ENCODE data around the gene RARS2. TPM values are rescaled to one million over a fixed set of nuclear protein-coding genes. Genes with fewer than 3 reads are reported as not detected.

RARS2 gene
- total and polyA plus RNA-seq, 9 of the 15 experiments (the other 6 are each of a cell fraction or from before 2014, with no cell fraction given): 30.0 to 92.7 (median 43.4) TPM

GRCh38 chr6:87483929-87484328, 105.9 kb downstream of the RARS2 start (continued):
- TF ChIP-seq PATZ1 (CRISPR knock-in tag; IDR thresholded peaks at IDR 0.05; ENCODE audit: borderline replicate concordance) (no peak), NFXL1 (CRISPR knock-in tag; IDR thresholded peaks at IDR 0.05) (no peak), ZNF41 (CRISPR knock-in tag; conservative IDR thresholded peaks at IDR 0.05) (no peak), FOXJ2 (tag; IDR thresholded peaks at IDR 0.05) (no peak), KLF16 (IDR thresholded peaks at IDR 0.05) (no peak), XRCC5 (IDR thresholded peaks at IDR 0.05; ENCODE audit: low read depth, low read length) (no peak)

- H3K27me3 ChIP-seq (ENCODE audit: control insufficient read depth in 2 of 2, insufficient read depth in 2 of 2, low read length in 2 of 2): no peaks in the 10 kb centered on the region
- no peaks in the 10 kb centered on the region for H3K4me1 ChIP-seq (replicated peaks in 1 of 2; ENCODE audit: control insufficient read depth in 2 of 2, insufficient read depth in 2 of 2, low read length in 2 of 2)
- CTCF ChIA-PET (ENCODE audit: low intra/inter-chr PET ratio): no interaction called here
- BruUV-seq (replicated peaks): no TSS peak
- POLR2A ChIA-PET: no interaction called here
- 0 out of 3 replicates have a peak, but pooled peaks cover 2% of the 10 kb centered on the region for H3K36me3 ChIP-seq (ENCODE audit: control insufficient read depth, insufficient read depth, low read length)
- ATAC-seq (no peak), DNase-seq (ENCODE audit: extremely low read depth in 1 of 4, low spot score in 3 of 4) (no peak), FAIRE-seq (no peak)
- H3K4me3 ChIP-seq: no peak overlapping the region
- intact Hi-C loops (cut with micrococcal nuclease): loop anchor here (10.0 kb wide), 1 partner anchor 312 kb away; no protein-coding TSS in a partner anchor
- no peaks in the 10 kb centered on the region for H3K9me3 ChIP-seq (replicated peaks; ENCODE audit: control insufficient read depth, insufficient read depth, low read depth, low read length)
- in situ Hi-C loops (cut with MboI): no loop called here
- H3K9ac ChIP-seq (ENCODE audit: insufficient read depth in 1 of 2, low read depth in 2 of 2, low read length in 2 of 2): no peak overlapping the region
- no peak overlapping the region for H2AFZ ChIP-seq (ENCODE audit: low read depth, low read length)
- H3K4me2 ChIP-seq (ENCODE audit: insufficient read depth, low read length): no peak overlapping the region
- H3K9me1 ChIP-seq (ENCODE audit: control insufficient read depth, insufficient read depth, low read length): no peaks in the 10 kb centered on the region
- no peaks in the 10 kb centered on the region for H3K79me2 ChIP-seq (ENCODE audit: control insufficient read depth, insufficient read depth, low read length)
- 47% methylated on average over 4 of the region's 4 CpGs for WGBS (ENCODE audit: insufficient coverage, low coverage, missing lambda C conversion rate)
- H4K20me1 ChIP-seq (replicated peaks; ENCODE audit: control insufficient read depth, insufficient read depth, low read length): no peaks in the 10 kb centered on the region
- H3K27ac ChIP-seq (ENCODE audit: extremely low read depth, low read depth, low read length): no peak overlapping the region
- TF ChIP-seq PHF8 (IDR thresholded peaks at IDR 0.05; ENCODE audit: borderline replicate concordance, low read length): no peak
- TF ChIP-seq RBM15 (IDR thresholded peaks at IDR 0.05; ENCODE audit: insufficient read depth, low read length): no peak
- no peak for TF ChIP-seq DNMT1 (IDR thresholded peaks at IDR 0.05)
- no peak for TF ChIP-seq NCOA6 (IDR thresholded peaks at IDR 0.05)
- TF ChIP-seq ZNF79 (CRISPR knock-in tag; IDR thresholded peaks at IDR 0.05; ENCODE audit: low read depth): no peak
- TF ChIP-seq NFATC3 (IDR thresholded peaks at IDR 0.05): no peak
- no peak for TF ChIP-seq ZNF445 (CRISPR knock-in tag; IDR thresholded peaks at IDR 0.05; ENCODE audit: low read depth)
Observed at GRCh38 chr6:87482366-87482765, 107.4 kb downstream of the RARS2 start.

Measured in K562 (cell line).